ENCODE results near the gene CALHM4.

DNA sequence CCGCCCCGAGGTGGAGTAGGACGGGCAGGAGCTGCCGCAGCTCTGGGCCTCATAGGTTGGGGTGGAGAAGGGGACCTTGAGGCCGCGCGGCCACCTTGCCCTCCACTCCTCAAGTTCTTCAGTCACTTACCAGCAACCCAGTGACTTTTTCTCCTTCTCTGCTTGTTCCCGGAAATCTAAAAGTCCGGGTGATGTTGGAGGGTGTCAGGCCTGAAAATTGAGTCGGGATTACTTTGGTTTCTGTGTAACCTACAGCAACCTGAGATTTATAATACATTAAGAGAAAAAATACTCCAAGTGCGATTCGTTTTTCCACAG lies 18.1 kb downstream of the CALHM4 start:
- TF ChIP-seq CTCF (IDR thresholded peaks at IDR 0.05) (no peak), POLR2A (IDR thresholded peaks at IDR 0.05) (no peak)
